ENCODE results near the gene C1orf74.

- TF ChIP-seq CTCF (IDR thresholded peaks at IDR 0.05) (no peak), POLR2AphosphoS5 (IDR thresholded peaks at IDR 0.05) (no peak)
These were observed 47.8 kb downstream of the C1orf74 start for GRCh38 chr1:209736490-209737117.

Data from breast epithelium (tissue), 3 donors.